Measurements from ENCODE around the gene ATP8A1. TPM values are rescaled to one million over a fixed set of nuclear protein-coding genes. Genes with fewer than 3 reads are reported as not detected.

The ATP8A1 gene
- 16.9 and 28.7 TPM in 2 replicates for polyA plus RNA-seq

GRCh38 chr4:42656944-42657792 lies at the start of gene ATP8A1:
TSS of gene ATP8A1 (minus strand) at chr4:42657105. CDS start at chr4:42656873, 232 bp downstream.

GRCh38 chr4:42396752-42397634 lies 259.9 kb downstream of the ATP8A1 start, which contains the start of gene SHISA3:
TSS of gene SHISA3 (plus strand) at chr4:42397488. CDS start at chr4:42398057, 569 bp downstream.

Other genes starting within 250 kb of the ATP8A1 start
- gene GRXCR1, start 235.6 kb upstream of the ATP8A1 start, polyA plus RNA-seq = not detected in 2 replicates

Data from Purkinje cell (primary cell).